SKM-1 (cell line): Measurements from ENCODE around the gene ERC1.
"Not testable (repeated sequence)": the region's sequence is repeated elsewhere in the genome, so short reads cannot be mapped to it uniquely, and the experiment has no call there.

Experiments used
- DNase-seq: peaks from one replicate; lab custom pipeline; 2025; ENCODE audit not compliant: unreplicated experiment; lab: John Stamatoyannopoulos, UW

ERC1 gene

DNA sequence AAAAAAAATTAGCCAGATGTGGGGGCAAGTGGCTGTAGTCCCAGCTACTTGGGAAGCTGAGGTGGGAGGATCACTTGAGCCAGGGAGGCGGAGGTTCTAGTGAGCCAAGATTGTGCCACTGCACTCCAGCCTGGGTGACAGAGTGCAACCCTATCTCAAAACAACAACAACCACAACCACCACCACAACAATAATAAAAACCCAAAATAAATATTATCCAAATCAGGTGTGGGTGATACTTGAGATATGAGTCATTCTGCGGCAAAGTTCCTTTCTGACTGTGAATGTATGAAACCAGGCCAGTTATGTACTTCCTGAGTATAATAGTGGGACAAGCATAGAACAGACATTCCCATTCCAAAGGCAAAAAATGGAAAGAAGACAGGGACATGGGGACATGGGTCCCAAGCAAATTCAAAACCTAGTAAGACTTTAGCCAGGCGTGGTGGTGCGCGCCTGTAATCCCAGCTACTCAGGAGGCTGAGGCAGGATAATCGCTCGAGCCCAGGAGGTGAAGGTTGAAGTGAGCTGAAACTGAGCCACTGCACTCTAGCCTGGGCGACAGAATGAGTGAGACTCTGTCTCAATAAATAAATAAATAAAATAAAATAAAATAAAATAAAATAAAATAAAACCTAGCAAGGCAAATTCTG, 9.7 kb upstream of the ERC1 start:
- no peak for DNase-seq

DNA sequence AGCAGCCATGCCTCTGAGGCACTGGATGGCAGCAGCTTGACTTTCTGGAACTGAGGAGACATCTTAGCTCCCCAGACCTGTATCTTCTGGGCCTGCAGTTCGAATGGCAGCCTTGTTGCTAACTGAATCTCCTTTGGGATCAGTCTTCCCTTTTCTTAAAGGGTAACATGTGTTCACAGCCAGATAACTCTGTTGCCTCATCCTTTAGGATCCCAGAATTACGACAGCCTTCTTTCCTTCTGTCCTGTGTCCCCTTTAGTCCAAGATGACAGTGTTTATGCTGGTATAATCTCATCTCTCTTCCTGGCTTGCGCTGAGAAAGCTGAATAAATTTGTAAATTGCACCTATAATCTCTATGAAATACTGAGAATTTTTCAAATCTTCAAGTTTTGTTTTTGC, 9.1 kb upstream of the ERC1 start:
- no peak for DNase-seq

DNA sequence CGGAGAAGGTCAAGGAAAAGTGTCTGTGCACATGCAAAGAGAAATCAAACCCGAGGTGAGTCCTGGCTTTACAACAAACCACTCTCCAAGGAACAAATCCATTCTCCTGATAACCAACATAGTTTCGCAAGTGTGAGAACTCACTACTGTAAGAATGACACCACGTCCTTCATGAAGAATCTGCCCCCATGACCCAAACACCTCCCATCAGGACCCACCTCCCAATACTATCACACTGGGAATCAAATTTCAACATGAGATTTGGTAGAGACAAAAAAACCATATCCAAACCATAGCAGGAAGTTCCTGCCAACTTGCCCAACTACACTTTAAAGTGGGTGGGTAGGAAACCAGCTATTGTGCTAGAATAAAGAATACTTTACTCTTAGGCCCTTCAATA, 2.4 kb upstream of the ERC1 start:
- no peak for DNase-seq

DNA sequence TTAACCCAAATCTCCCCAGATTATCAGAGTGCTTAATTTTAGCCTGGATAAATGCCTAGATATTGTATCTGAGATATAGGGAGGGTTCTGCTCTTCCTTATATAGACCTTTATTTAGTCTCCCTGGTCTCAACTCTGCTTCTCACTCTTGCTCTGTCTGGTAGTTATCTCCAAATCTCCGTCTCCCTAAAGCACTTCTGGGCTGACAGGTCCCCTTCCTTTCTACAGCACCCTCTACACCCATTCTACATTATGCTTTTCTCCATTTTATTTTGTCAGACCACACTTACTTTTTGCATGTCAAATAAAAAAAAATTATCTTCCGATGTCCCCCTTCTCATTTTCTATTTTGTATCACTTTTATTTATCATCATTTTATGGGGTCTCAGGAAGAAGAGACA, 2.0 kb upstream of the ERC1 start:
- no peak for DNase-seq

DNA sequence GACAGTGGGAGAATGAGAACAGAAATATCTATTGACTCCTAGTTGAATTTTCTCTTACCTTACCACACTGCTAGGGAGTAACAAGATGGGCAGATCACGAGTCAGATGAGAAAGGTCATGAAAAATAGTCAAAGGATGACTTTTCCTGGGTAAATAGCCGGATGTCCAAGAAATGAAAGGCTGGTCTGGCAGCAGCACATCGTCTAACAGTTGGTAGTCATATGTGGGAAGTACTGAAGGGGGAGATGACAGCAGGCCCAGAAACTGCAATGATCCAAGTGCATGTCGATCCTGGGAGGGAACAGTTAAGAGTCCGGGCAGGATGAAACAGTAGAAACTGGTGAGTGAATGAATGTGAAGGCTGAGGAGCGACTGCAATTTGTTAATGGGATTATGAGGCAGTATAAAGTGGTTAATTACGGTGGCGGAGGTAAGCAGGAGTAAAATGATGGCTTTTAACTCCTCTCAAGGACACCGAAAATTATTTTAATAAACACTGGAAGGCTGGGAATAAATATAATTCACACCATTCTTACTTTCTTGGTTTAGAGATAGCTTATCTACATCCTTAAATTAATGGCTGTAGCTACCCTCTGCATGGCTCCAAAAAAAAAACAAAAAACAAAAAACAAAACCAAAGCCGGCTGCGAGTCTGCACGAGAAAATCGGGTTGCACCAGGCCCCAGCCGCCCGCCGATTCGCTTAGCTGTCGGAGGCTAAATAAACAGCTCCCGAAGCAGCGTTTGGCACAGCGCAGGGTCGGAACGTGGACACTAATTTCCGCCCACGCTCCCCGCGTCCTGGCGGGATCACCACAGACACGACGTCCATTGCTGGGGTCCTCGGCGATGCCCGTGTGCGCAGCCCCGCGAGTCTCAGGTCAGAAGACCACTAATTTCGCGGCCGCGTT, 1.0 kb upstream of the ERC1 start:
- DNase-seq: no peak

DNA sequence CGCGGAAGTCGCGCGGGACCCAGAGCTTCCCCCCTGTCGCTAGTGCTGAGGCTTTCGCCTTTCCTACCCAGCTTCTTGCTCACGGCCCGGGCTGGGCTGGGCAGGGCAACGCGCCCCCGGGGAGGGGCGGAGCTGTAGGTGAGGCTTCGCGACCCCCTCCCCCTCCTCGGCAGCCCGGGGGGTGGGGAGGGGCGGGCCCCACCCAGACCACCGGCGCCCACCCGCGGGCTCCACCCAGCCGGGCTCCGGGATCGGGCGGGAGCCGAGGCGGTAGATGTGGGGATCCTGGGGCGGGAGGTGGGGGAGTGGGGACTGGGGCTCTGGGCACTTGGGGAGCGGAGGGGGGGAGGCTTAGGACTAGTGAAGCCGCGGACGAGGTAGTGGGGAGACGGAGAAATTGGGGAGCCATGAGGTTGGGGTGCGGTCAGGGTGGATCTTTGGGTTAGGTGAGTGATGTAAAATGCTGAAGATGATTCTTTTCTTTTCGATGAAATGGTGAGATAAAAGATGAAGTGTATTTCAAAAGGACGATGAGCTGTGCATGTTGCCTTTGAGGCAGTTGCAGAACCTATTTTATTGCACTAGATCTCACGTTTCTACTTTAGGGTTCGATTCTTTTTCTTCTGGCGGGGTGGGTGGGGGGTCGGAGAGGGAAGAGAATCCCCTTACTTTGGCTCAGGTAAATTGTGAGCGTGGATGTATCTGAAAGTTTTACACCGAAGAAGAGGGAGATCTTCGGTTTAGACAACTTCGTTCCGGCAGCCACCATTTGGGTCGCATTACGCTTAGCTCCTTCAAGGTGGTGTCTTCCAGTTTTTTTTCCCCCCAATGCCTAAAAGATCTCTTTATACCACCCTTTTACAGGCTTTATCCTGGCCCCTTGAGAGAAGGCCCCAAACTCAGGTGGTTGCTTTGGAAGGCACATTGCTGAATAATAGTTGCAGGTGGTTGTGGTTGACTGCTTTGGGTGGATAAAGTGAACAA, 619 bp downstream of the ERC1 start:
- DNase-seq: no peak

DNA sequence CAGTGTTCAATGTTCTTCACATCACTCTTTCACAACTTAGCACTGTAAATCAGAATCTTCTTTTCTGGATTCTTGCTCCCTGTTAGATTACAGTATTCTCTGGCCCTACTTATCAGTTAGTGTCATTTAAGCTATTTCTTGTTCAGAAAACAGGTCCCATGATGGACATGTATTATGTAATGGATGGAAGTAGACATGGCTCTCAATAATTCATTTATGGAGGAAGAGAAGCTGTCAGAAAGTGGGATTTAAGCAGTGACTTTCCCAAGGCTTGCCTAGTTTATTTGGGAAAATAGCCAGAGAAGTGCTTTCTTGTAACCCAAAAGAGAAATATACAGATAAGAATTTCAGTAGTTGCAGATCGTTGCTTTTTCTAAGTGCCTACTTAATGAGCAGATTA, 1.6 kb downstream of the ERC1 start:
- DNase-seq: no peak

DNA sequence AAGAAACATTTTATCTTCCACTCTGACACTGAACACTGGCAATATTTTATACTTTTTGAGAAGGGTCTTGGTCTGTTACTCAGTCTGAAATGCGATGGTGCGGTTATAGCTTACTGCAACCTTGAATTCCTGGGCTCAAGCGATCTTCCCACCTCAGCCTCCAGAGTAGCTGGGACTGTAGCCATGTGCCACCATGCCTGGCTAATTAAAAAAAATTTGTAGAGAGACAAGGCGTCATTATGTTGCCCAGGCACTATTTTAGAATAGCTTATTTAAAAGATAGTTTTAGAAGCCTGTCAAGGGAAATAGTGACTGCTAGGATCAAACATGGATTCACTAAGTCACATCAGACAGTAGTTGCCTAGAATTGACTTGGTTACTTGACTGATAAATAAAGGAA, 5.9 kb downstream of the ERC1 start:
- no peak for DNase-seq

DNA sequence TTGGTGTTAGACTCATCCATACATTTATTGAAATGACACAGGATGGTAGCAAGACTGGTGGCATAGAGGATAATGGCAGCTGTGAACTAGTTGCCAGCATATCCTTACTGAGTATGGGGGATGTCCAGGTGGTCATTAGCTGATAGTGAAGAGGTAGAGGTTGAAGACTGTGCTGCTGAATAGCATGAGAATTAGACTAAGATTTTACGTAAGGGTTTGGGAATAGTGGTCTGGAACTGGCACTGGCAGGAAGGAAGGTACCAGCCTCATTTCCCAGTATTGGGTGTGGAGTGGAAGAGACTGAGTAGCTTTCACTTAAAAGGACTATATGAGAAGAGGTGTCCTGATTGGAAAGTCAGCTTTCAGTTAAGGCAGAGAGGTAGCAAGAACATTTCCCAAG, 6.5 kb downstream of the ERC1 start:
- no peak for DNase-seq

DNA sequence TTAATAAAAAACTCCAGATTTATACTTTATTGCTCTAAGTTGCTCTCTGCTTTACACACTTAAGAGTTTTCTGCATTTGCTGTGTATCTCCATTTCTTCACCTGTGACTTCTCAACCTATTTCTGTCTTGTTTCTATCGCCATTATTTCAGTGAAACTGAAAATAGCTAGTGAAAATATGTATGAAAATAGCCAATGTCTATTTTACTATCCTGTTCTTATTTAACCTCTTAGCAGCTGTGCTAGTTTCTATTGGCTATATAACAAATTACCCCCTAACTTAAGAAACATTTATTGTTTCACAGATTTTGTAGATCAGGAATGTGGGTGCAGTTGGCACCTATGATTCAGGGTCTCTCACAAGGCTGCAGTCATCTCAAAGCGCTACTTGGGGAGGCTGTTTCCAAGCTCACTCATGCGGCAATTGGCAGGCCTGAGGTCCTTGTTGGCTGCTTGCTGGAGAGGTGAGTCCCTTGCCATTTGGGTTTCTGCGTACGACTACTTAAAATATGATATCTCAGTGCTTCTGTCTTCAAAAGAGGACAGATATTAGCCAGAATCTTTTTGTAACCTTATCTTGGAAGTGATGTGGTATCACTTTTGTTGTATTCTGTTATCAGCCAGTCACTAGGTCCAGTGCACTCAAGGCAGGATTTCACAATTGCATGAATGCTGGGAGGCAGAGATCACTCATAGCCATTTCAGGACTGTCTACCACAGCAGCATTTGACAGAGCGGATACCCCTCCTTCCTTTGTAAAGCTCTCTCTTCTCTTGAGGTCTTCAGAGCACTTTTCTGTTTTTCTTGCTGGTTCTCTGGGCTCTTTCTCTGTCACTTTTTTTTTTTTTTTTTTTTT, 7.2 kb downstream of the ERC1 start:
- DNase-seq: no peak

DNA sequence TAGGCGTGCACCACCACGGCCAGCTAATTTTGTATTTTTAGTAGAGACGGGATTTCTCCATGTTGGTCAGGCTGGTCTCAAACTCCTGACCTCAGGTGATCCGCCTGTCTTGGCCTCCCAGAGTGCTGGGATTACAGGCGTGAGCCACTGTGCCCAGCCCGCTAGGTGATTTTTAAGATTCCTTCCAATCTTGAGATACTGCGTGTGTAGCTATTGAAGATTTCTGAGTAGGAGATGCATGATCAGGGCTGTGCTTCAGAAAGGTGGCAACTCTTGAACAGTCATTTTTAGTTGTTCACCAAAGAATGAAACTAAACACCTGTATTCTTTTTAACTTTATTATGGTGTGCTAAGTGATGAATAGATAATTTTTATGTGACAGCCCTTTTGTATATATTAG, 8.7 kb downstream of the ERC1 start:
- DNase-seq: not testable (repeated sequence)

DNA sequence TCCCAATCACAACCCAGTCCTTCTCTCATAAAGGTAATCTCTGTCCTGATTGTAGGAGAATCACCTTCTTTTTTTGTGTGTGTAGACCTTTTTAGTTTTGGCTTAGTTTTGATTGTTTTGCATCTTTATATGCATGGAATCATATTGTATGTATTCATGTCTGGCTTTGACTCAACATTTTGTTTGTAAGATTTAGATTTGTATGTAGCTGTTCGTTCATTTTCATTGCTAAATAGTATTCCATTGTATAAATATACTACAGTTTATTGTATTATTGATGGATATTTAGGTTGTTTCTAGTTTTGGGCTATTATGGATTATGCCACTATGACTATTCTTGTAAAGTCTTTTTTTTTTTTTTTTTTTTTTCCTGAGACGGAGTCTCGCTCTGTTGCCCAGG, 10.5 kb downstream of the ERC1 start:
- no peak for DNase-seq

DNA sequence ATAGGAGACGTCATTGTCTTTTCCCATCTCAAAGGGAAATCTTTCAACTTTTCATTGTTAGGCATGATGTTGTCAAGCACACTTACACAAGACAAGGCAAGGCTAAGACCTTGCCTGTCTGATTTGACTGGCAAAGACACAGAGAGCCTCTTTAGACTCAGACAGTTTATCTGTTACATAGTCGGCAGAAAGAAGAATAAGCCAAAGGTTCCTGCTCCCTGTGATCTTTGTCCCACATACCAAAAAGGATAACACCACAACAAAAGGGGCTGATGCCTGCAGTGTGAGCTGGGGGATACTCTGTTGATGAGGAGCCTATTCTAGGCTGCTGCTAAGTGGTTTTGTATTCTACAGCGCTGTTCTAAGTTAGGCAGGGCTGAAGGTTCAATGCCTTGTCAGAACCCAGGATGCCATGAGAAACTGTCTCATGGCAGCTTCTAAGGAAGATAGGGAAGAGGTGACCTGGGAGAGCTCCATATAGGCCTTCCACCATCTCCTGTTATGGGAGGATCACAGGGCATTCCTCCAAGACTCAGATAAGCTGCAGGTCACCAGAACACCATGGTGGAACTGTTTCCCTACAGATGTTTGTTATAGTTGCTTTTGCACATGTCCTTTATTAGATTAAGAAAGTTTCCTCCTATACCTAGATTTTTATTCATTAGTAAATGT, 12.7 kb downstream of the ERC1 start:
- no peak for DNase-seq

DNA sequence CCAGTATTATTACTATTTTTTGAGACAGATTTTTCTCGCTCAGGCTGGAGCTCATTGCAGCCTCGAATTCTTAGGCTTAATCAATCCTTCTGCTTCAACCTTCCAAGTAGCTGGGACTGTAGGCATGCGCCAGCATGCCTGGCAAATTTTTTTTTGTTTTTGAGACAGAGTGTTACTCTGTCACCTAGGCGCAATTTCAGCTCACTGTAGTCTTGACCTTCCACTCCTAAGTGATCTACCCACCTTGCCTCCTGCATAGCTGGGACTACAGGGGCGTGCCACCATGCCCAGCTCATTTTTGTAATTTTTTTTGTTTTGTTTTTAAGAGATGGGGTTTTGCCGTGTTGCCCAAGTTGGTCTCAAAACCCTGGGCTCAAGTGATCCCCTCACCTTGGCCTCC, 15.2 kb downstream of the ERC1 start:
- no peak for DNase-seq

DNA sequence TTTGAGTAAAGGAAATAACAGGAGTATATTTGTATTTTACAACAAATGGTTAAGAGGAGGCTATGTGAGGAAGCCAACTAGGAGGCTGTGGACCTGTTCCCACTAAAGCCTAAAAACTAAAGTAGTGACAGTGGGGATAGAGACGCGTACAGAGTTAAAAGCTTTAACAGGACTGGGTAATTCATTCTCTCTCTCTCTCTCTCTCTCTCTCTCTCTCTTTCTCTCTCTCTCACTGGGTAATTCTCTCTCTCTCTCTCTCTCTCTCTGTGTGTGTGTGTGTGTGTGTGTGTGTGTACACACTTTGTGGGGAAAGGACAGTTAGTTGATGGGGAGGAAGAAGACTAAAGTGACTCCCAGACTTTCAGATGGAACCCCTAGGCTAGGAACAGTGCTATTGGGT, 16.3 kb downstream of the ERC1 start:
- no peak for DNase-seq

DNA sequence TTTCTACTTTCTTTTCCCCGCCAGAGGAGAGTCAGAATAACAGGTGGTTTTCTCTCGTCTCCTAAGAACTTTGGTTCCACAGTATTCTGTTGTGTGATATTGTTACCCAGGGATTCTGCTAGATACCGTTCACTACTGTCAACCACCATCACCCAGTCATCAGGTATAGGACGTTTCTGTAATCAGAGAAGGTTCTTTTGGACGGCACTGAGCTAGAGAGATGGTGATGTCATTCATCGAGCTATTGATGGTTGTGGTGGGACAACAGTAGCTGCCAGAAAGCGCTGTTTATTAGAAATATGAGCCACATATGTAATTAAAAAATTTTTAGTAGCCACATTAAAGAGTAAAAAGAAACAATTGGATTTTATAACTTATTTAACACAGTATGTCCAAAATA, 17.0 kb downstream of the ERC1 start:
- no peak for DNase-seq

DNA sequence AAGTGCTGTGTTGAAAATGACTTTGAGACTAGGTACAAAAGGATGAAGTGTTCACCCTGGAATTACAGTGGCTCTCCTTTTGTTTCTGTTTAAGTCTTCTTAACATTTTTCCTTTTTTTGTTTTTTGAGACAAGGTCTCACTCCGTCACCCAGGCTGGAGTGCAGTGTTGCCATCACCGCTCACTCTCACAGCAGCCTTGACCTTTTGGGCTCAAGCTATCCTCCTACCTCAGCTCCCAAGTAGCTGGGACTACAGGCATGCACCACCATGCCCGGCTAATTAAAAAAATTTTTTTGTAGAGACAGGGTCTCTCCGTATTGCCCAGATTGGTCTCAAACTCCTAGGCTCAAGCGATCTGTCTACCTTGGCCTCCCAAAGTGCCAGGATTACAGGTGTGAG, 20.1 kb downstream of the ERC1 start:
- DNase-seq: no peak

DNA sequence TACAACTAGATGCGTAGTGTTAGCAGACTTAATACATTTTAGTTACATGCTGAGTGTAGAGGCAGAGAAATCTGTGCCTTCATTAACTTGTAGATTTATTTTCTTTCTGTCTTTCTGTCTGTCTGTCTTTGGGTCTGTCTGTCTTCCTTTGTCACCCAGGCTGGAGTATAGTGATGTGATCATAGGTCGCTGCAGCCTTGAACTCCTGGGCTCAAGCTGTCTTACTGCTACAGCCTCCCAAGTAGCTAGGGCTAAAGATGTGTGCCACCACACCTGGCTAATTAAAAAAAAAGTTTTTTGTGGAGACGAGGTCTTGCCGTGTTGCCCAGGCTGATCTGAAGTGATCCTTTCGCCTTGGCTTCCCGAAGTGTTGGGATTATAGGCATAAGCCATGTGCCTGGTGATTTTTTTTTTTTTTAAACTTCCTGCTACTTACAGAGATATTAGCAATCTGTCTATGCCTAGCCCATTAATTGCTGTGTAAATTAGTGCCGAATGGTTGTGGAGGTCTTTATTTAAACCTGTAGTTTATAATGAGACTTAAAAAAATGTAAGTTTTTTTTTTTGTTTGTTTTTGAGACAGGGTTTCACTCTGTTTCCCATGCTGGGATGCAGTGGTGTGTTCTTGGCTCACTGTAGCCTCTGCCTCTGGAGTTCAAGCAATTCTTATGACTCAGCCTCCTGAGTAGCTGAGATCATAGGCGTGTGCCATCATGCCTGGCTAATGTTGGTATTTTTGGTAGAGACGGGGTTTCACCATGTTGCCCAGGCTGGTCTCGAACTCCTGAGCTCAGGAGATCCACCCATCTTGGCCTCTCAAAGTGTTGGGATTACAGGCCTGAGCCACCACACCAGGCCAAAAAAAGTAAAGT, 22.8 kb downstream of the ERC1 start:
- DNase-seq: no peak

DNA sequence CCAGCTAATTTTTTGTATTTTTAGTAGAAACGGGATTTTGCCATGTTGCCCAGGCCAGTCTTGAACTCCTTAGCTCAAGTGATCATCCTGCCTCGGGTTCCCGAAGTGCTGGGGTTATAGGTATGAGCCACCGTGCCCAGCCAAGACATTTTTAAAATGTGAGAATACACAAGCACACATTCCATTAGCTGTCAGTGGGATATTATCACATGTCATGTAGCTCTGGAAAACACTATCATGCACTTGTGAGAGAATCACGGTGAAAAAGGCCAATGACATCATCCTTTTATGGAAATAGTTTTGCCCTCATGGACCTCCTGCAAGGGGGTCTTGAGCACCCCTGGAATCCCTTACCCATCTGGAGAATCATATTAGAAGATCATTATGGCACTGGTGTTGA, 28.3 kb downstream of the ERC1 start:
- DNase-seq: no peak
